HG02970 (cell line): Measurements from ENCODE around the gene CYP3A4.
"Not testable (repeated sequence)": the region's sequence is repeated elsewhere in the genome, so short reads cannot be mapped to it uniquely, and the experiment has no call there.

Experiments
- ATAC-seq: cut with Tn5 transposase; IDR thresholded peaks from one replicate; pipeline ENCODE4 v1.9.1; 2021; ENCODE audit warnings: mild to moderate bottlenecking, moderate library complexity, moderate number of reproducible peaks; ENCODE audit not compliant: unreplicated experiment, low FRiP score

Gene CYP3A4

DNA sequence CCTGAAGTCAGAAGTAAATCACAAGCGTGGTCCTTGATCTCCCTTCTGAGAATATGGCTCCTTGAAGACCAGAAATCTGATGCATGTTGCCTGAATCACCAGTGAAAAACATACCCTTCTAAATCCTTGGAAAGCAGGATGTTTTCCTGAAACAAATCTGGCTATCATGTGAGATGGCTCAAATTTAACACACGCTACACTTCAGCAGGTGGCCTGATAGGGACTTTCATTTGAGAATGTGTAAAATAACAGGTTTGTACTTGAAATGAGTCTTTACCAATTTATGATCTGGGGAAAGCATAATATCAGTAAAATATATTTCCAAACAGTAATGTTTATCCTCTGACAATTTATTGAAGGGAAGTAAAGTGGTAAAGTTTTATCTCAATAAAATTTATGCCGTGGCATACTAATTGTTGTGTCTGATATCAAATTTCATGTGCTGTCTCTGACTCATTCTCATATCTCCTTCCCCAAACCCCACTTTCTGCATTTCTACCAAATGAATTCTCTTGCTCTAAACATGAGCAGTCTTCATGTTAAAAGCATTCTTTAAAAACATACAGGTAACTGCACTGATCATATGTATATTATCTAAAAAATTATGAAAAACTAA, 17.4 kb downstream of the CYP3A4 start:
- ATAC-seq = no peak

DNA sequence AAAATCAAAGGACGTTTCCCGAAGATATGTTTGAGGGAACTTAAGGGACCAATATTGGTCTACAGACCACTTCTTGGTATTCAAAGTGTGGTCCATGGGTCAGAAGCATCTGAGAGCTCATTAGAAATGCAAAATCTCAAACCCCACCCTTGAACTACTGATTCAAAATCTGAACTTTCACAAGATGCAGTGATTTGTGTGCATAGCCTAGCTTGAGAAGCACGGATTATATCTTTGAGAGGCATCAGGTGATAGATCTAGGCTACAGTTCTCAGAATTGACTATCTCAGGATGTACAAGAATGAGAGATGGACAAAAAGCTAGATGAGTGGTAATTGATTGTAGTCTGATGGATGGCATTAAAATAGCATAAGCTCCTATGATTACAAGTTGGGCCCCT, 19.5 kb downstream of the CYP3A4 start:
- ATAC-seq = no peak

- ATAC-seq = no peak
Measured at GRCh38 chr7:99762680-99763327, 21.2 kb downstream of the CYP3A4 start.

DNA sequence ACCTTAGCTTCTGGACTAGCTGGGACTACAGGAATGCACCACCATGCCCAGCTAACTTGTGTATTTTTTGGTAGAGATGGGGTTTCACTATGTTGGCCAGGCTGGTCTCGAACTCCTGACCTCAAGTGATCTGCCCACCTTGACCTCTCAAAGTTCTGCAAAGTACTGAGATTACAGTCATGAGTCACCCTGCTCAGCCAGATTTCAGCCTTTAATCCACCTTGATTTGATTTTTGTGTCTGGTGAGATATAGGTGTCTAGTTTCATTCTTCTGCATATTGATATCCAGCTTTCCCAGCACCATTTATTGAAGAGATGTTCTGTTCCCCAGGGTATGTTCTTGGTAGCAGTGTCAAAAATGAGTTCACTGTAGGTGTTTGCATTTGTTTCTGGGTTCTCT, 28.9 kb downstream of the CYP3A4 start:
- ATAC-seq = no peak

DNA sequence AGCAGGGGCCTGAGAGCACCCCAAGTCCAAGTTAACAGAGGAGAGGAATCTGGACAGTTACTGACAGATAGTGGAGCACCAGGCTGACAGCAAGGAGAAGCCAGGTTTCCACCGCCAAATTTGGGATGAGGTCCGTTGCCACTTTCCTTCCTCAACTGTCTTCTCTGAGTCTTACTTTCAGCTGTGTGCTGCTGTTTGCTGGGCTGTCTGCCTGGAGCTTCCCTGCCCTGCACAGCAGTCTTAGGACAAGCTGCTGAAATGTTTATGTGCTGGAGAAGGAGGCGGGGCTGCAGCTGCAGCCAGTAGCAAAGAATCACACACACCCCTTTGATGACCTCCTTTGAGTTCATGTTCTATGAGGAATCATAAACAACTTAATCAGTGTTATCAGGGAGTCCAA, 31.6 kb downstream of the CYP3A4 start:
- no peak for ATAC-seq

GRCh38 chr7:99751322-99752052, 32.5 kb downstream of the CYP3A4 start:
- ATAC-seq = not testable (repeated sequence)

DNA sequence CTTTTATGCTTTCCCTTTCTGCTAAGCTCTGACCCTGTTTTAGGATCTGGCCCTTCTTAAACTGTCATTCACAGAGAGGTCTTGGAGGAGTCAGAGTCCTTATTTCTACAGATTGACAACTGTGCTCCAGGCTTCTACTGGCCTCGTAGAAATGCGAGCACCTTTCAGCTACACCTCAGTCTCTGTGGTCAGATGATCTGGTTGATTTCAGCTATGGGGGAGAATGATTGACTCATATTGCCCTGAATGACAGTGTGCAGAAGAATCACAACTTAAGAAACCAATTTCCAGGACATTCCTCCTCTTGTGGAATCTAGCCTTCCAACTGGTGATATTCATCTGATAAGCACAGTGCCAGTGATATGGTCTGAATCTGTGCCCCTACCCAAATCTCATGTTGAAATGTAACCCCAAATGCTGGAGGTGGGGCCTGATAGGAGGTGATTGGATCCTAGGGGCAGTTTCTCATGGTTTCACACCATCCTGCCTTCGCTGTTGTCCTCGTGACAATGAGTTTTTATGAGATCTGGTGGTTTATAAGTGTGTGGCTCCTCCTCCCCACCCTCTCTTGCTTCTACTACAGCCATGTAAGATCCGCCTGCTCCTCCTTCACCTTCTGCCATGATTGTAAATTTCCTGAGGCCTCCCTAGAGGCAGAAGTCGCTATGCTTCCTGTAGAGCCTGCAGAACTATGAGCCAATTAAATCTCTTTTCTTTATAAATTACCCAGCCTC, 35.0 kb downstream of the CYP3A4 start:
- ATAC-seq = no peak

DNA sequence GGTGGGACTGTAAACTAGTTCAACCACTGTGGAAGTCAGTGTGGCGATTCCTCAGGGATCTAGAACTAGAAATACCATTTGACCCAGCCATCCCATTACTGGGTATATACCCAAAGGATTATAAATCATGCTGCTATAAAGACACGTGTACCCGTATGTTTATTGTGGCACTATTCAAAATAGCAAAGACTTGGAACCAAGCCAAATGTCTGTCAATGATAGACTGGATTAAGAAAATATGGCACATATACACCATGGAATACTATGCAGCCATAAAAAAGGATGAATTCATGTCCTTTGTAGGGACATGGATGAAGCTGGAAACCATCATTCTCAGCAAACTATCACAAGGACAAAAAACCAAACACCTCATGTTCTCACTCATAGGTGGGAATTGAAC, 37.1 kb downstream of the CYP3A4 start:
- not testable (repeated sequence) for ATAC-seq

DNA sequence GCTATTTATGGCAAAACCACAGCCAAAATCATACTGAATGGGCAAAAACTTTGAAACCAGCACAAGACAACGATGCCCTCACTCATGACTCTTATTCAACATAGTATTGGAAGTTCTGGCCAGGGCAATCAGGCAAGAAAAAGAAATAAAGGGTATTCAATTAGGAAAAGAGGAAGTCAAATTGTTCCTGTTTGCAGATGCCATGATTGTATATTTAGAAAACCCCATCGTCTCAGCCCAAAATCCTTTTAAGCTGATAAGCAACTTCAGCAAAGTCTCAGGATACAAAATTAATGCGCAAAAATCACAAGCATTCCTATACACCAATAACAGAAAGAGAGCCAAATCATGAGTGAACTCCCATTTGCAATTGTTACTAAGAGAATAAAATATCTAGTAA, 38.6 kb downstream of the CYP3A4 start:
- not testable (repeated sequence) for ATAC-seq

DNA sequence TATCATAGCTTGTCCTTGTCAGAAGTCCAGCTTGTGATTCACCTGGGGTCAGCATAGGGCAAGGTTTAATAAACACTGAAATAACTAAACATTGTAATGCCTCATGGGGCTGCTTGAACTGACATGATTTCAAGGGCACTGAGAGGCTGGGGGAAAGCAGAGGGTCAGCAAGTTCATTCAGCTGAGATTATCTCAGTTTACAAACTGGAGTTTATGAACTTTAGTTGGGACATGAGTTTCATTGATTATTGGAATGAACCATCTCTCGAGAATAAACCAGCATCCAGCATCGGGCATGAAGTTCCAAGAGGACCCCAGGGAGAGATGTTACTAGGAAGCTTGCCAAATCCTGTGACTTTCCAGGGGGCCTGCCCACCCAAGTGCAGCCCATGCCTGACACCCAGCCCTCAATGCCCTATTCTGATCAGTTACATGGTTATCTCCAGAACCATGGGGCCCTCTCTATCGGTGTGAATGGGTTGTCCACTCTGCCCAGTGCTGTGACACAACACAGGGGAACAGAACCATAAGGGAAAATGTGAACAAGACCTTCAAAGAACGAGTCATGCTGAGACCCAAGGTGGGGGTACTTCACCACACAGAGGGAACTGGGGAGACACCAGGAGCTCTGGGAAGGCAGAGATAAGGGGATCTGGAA, 41.1 kb downstream of the CYP3A4 start:
- ATAC-seq = no peak

DNA sequence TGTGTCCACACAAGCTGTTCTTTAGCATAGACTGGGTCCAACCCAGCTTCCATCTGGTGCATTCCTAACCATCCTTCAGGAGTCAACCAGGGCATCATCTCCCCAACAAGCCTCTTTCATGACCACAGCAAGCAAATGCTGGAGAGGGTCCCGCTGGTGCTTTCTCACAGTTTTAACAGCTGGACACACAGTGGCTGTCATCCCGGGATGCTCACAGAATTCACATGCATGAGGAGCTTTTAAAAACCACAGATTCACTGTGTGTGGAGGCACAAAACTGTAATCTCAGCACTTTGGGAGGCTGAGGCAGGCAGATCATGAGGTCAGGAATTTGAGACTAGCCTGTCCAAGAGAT, 42.6 kb downstream of the CYP3A4 start:
- ATAC-seq = no peak

DNA sequence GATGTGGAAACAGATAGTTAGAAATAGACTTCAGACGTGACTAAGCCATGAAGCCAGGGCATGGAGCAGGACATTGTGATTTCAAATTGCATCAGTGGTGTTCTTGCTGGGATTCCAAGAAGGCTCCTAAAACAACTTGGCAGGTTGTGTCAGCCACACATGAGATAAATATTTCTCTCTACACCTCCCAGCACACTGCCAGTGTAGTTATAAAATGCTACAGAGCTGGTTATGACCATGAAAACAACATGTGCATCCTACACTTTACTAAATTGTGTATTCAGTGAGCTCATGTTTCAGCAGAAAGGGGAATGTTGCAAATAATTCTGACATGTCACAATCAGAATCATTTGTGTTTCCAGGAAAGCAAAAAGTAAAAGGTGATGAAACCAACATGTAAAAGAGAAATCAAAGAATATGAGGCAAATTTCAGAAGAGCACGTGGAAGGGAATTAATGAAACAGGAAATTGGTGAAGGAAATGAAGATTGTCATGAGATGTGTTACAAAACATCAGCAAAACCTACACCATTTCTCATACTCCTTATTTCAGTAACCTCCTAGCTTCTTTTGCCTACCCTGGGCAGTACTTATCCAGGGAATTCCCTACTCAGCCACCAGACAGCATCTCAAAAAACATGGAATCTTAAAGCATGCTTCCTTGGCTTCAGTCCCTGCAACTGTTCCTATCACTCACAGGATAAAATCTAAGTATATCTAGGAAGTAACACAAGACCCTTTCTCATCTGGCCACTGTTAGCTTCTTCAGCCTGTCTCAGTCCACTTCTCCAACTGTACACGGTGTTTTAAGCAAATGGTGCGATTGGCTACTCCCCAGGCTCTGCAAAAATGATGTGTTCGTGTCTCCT, 43.2 kb downstream of the CYP3A4 start:
- no peak for ATAC-seq

GRCh38 chr7:99739699-99740572, 44.0 kb downstream of the CYP3A4 start:
- ATAC-seq = no peak

GRCh38 chr7:99737726-99738125, 46.3 kb downstream of the CYP3A4 start:
- no peak for ATAC-seq

- not testable (repeated sequence) for ATAC-seq
Measured at GRCh38 chr7:99736667-99737066, 47.3 kb downstream of the CYP3A4 start.

- ATAC-seq = no peak
Measured at GRCh38 chr7:99734987-99735386, 49.0 kb downstream of the CYP3A4 start, which contains the start of gene CYP3A7. TSS of gene CYP3A7 (minus strand) at chr7:99735196. CDS start at chr7:99735093, 103 bp downstream.

DNA sequence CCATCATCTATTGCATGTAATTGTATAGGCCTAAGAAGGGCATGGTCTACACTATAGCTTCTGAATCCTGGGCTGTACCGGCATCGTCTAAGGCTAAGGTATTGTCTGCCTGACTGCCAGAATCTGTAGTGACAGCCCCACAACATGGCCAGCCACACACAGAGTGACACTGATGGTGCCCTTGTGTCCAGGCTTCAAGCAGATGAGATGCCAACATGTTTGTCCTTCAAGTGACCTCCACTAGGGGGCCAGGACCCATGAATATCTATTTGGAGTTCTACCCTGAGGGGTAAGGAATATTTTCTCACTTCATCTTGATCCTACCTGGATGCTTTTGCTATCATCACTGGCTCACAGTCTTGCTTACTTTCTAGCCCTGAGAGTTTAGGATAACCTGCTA, 50.5 kb downstream of the CYP3A4 start:
- ATAC-seq = no peak

DNA sequence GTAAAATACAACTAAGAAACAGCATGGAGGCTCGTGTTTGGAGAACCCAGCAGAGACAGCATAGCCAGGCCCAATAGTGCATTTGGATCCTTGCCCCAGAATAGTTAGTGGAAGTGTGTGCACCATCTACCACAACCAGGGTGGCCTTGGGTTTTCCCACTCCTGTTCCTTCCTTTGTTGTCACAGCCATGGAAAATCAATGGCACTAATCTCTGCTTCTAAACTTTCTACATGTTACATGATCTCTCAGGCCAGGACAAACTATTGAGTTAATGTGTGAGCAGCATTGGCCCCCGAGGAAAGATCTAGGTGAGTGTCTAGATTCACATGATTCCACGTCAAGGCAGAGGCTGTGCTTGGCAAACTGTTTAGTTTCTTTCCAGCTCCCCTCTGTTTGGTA, 51.0 kb downstream of the CYP3A4 start:
- no peak for ATAC-seq
